ENCODE measurements around the gene YKT6. TPM values are rescaled to one million over a fixed set of nuclear protein-coding genes. Genes with fewer than 3 reads are reported as not detected.

YKT6 gene
- total RNA-seq, 2 donors from 2014 or later = 63.5 to 68.4 TPM

GRCh38 chr7:44235066-44235465 is 34.3 kb downstream of the YKT6 start:
- H3K27ac ChIP-seq = no peak overlapping the region
- intact Hi-C loops (cut with DNase I) = no loop called here
- TF ChIP-seq CTCF (IDR thresholded peaks at IDR 0.05) (no peak), POLR2AphosphoS5 (IDR thresholded peaks at IDR 0.05) (no peak), POLR2A (IDR thresholded peaks at IDR 0.05) (no peak)
- H3K4me1 ChIP-seq (replicated peaks) = no peaks in the 10 kb centered on the region
- no peak for DNase-seq (ENCODE audit: low spot score)
- H3K4me3 ChIP-seq = no peak overlapping the region
- no peaks in the 10 kb centered on the region for H3K9me3 ChIP-seq
- no peaks in the 10 kb centered on the region for H3K36me3 ChIP-seq
- WGBS = 90% methylated on average over 7 of the region's 8 CpGs
- H3K27me3 ChIP-seq (replicated peaks; ENCODE audit: insufficient read depth) = no peaks in the 10 kb centered on the region

- H3K27me3 ChIP-seq (replicated peaks; ENCODE audit: insufficient read depth) = no peaks in the 10 kb centered on the region
- H3K4me3 ChIP-seq = no peak overlapping the region
- DNase-seq (ENCODE audit: low spot score) = no peak
- no peaks in the 10 kb centered on the region for H3K9me3 ChIP-seq
- WGBS = 53% methylated on average over 22 of the region's 22 CpGs
- TF ChIP-seq POLR2AphosphoS5 (IDR thresholded peaks at IDR 0.05) (no peak), CTCF (IDR thresholded peaks at IDR 0.05) (no peak), POLR2A (IDR thresholded peaks at IDR 0.05) (no peak)
- intact Hi-C loops (cut with DNase I) = no loop called here
- no peak overlapping the region for H3K27ac ChIP-seq
- no peaks in the 10 kb centered on the region for H3K4me1 ChIP-seq (replicated peaks)
- H3K36me3 ChIP-seq = no peaks in the 10 kb centered on the region
Measured at GRCh38 chr7:44235582-44236332, 35.0 kb downstream of the YKT6 start.

- DNase-seq (ENCODE audit: low spot score) = no peak
- Histone ChIP-seq H3K4me3 (no peak overlapping the region), H3K4me1 (replicated peaks) (no peaks in the 10 kb centered on the region), H3K9me3 (no peaks in the 10 kb centered on the region), H3K36me3 (no peaks in the 10 kb centered on the region), H3K27ac (no peak overlapping the region), H3K27me3 (replicated peaks; ENCODE audit: insufficient read depth) (no peaks in the 10 kb centered on the region)
- WGBS = 69% methylated on average over 4 of the region's 4 CpGs
- no peak for TF ChIP-seq POLR2AphosphoS5 (IDR thresholded peaks at IDR 0.05)
- no peak for TF ChIP-seq POLR2A (IDR thresholded peaks at IDR 0.05)
- TF ChIP-seq CTCF (IDR thresholded peaks at IDR 0.05) = no peak
- intact Hi-C loops (cut with DNase I) = no loop called here
Measured at GRCh38 chr7:44236333-44236728, 35.6 kb downstream of the YKT6 start.

DNA sequence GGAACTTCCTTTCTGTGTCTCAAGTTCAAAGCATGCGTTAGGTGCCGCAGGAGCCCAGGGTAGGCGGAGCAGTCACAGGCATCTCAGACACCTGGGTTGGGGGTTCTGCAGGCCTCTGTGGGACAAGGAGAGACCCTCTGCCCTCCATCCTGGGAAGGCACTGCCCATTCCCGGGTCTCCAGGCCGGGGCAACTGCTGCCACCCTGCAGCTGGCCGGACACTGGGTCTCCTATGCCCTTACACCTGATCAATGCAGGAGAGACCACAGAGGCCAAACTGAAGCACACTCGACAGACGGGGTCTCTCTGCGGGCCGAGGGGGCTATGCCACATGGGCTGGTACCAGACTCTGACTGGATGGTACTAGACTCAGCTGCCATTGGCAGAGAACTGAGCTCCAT is 36.9 kb downstream of the YKT6 start:
- intact Hi-C loops (cut with DNase I) = no loop called here
- no peak overlapping the region for H3K4me3 ChIP-seq
- H3K9me3 ChIP-seq = no peaks in the 10 kb centered on the region
- no peak for DNase-seq (ENCODE audit: low spot score)
- TF ChIP-seq POLR2A (IDR thresholded peaks at IDR 0.05) (no peak), POLR2AphosphoS5 (IDR thresholded peaks at IDR 0.05) (no peak), CTCF (IDR thresholded peaks at IDR 0.05) (no peak)
- H3K27ac ChIP-seq = no peak overlapping the region
- H3K36me3 ChIP-seq = no peaks in the 10 kb centered on the region
- WGBS = 92% methylated on average over 10 of the region's 10 CpGs
- no peaks in the 10 kb centered on the region for H3K4me1 ChIP-seq (replicated peaks)
- H3K27me3 ChIP-seq (replicated peaks; ENCODE audit: insufficient read depth) = no peaks in the 10 kb centered on the region

- intact Hi-C loops (cut with DNase I) = no loop called here
Measured at GRCh38 chr7:44238116-44238695, 37.4 kb downstream of the YKT6 start.

More at GRCh38 chr7:44238116-44238695, 37.4 kb downstream of the YKT6 start:
- no peaks in the 10 kb centered on the region for H3K27me3 ChIP-seq (replicated peaks; ENCODE audit: insufficient read depth)
- WGBS = 80% methylated on average over 13 of the region's 17 CpGs
- no peaks in the 10 kb centered on the region for H3K4me1 ChIP-seq (replicated peaks)
- no peak overlapping the region for H3K27ac ChIP-seq
- H3K4me3 ChIP-seq = no peak overlapping the region
- no peak for DNase-seq (ENCODE audit: low spot score)
- H3K9me3 ChIP-seq = no peaks in the 10 kb centered on the region
- TF ChIP-seq CTCF (IDR thresholded peaks at IDR 0.05) (no peak), POLR2AphosphoS5 (IDR thresholded peaks at IDR 0.05) (no peak), POLR2A (IDR thresholded peaks at IDR 0.05) (no peak)
- H3K36me3 ChIP-seq = no peaks in the 10 kb centered on the region
